Spleen (tissue), 11 donors: Measurements from ENCODE around the gene DSC3. TPM values are rescaled to one million over a fixed set of nuclear protein-coding genes. Genes with fewer than 3 reads are reported as not detected.

Source experiments
- DNase-seq: peaks from one replicate; pipeline ENCODE4 v3.0.0-alpha.2; 2020
- H3K27ac ChIP-seq, 8 donors: fragments of 200-600 bp; sonication (generic) in 7 of 8; 1 replicate in 4 of 8; 2 replicates in 4 of 8; pipeline versions ENCODE4 v1.5.0 to v1.8.0; 2016 to 2021; ENCODE audit warnings: inconsistent platforms in 4 of 8, mild to moderate bottlenecking in 4 of 8, moderate library complexity in 1 of 8
- H3K27me3 ChIP-seq, 7 donors: fragments of 200-600 bp; sonication (generic) in 6 of 7; replicated peaks in 1 of 7; 1 replicate in 4 of 7; 2 replicates in 3 of 7; pipeline versions ENCODE4 v1.5.0 to v1.8.0; 2016 to 2021; ENCODE audit warnings: inconsistent platforms in 3 of 7, mild to moderate bottlenecking in 1 of 7
- H3K36me3 ChIP-seq, 6 donors: fragments of 200-600 bp; sonication (generic) in 5 of 6; 1 replicate in 4 of 6; 2 replicates in 2 of 6; pipeline versions ENCODE4 v1.5.0 to v1.8.0; 2016 to 2021; ENCODE audit warnings: inconsistent platforms in 2 of 6
- H3K4me1 ChIP-seq, 6 donors: fragments of 200-600 bp; sonication (generic) in 5 of 6; 1 replicate in 3 of 6; 2 replicates in 3 of 6; pipeline versions ENCODE4 v1.5.0 to v1.8.0; 2016 to 2021; ENCODE audit warnings: inconsistent platforms in 3 of 6
- H3K4me3 ChIP-seq, 8 donors: fragments of 200-600 bp; sonication (generic) in 7 of 8; 1 replicate in 4 of 8; 2 replicates in 4 of 8; pipeline versions ENCODE4 v1.5.0 to v1.8.0; 2016 to 2021; ENCODE audit warnings: inconsistent platforms in 4 of 8, mild to moderate bottlenecking in 4 of 8, moderate library complexity in 2 of 8
- H3K9me3 ChIP-seq, 8 donors: fragments of 200-600 bp; sonication (generic) in 7 of 8; 1 replicate in 4 of 8; 2 replicates in 4 of 8; pipeline versions ENCODE4 v1.5.0 to v1.8.0; 2016 to 2021; ENCODE audit warnings: inconsistent platforms in 4 of 8
- POLR2A ChIP-seq, 3 donors: fragments of 450-650 bp; IDR thresholded peaks; one replicate each; pipeline ENCODE4 v1.5.1; 2017; ENCODE audit warnings: antibody characterized with exemption in 3 of 3, mild to moderate bottlenecking in 1 of 3
- POLR2AphosphoS5 ChIP-seq, 3 donors: sonication (generic); formaldehyde crosslinking; IDR thresholded peaks; one replicate each; pipeline ENCODE4 v1.5.1; 2017; ENCODE audit warnings: antibody characterized with exemption in 3 of 3
- WGBS, 5 donors: extraction: QIAGEN DNeasy Blood & Tissue Kit in 3 of 5; methylation state at CpG; one replicate each; pipeline versions ENCODE4 v1.1.5 to v1.1.7; 2013 to 2018; 5-methylcytosine and 5-hydroxymethylcytosine counted together
- intact Hi-C: fragments of 100-400 bp; cut with DNase I; formaldehyde crosslinking; loops from one replicate; pipeline ENCODE4 v1.15.0; 2023; ENCODE audit warnings: low total_unique reads
- polyA plus RNA-seq, 3 donors: library from polyadenylated mRNA; stranded (reverse); fragments of 200-250 nt; gene quantifications; one replicate each; pipeline ENCODE4 v1.2.1, GENCODE V29; 2013
- total RNA-seq, 7 donors: library from RNA; depleted of rRNA in 3 of 7; stranded (reverse); fragments of >200 nt in 3 of 7; fragmentation: NEBNext Ultra II Directional in 4 of 7; extraction: Animal tissue kit (Norgen Biotek cat#: 25700) in 4 of 7; gene quantifications; one replicate each; pipeline versions ENCODE4 v1.1.0 to v1.2.1, GENCODE V29; 2016 to 2021
- TF ChIP-seq, protein P1 (sequence below), 11 experiments: fragments of 200-600 bp in 7 of 11; fragments of 450-650 bp in 4 of 11; sonication (generic) in 4 of 11; IDR thresholded peaks in 8 of 11; conservative IDR thresholded peaks in 3 of 11; 1 replicate in 7 of 11; 2 replicates in 4 of 11; pipeline versions ENCODE4 v1.4.0 to v1.8.0; 2016 to 2021; ENCODE audit warnings: antibody characterized with exemption in 11 of 11, inconsistent platforms in 4 of 11, mild to moderate bottlenecking in 1 of 11
- donor health status: healthy with polysubstance abuse.
- donor health status: DM: no; HTN: no; CAD: no; lungs with moderate emphysema.
- donor health status: DM: no; HTN: no; CAD: no.
- donor health status: Bipolar disorder and iron deficiency.
- donor health status: healthy.
- donor health status: DM: no; HTN: no; CAD: no.
- donor health status: DM: yes; HTN: yes; CAD: no.

DSC3 gene
- total and polyA plus RNA-seq, 10 donors: 0.03 to 0.14 (median 0.07) TPM; not detected in 6

DNA sequence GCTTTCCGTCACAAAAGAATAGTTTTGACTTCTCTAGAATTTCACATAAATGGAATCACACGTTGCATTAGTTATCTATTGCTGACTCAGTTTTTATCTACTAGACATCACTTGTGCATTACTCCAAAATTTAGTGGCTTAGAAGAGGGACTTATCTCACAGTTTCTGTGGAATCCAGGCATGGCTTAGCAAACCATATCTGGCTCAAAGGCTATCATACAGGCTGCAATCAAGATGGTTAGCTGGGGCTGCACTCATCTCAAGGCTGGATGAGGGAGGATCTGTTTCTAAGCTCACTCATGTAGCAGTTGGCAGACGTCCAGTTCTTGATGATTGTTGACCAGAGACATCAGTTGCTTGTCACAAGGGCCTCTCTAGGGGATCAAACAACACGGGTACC is 6.6 kb upstream of the DSC3 start:
- TF ChIP-seq POLR2A (IDR thresholded peaks at IDR 0.05) (no peak), POLR2AphosphoS5 (IDR thresholded peaks at IDR 0.05) (no peak)
- TF ChIP-seq, protein P1, sequence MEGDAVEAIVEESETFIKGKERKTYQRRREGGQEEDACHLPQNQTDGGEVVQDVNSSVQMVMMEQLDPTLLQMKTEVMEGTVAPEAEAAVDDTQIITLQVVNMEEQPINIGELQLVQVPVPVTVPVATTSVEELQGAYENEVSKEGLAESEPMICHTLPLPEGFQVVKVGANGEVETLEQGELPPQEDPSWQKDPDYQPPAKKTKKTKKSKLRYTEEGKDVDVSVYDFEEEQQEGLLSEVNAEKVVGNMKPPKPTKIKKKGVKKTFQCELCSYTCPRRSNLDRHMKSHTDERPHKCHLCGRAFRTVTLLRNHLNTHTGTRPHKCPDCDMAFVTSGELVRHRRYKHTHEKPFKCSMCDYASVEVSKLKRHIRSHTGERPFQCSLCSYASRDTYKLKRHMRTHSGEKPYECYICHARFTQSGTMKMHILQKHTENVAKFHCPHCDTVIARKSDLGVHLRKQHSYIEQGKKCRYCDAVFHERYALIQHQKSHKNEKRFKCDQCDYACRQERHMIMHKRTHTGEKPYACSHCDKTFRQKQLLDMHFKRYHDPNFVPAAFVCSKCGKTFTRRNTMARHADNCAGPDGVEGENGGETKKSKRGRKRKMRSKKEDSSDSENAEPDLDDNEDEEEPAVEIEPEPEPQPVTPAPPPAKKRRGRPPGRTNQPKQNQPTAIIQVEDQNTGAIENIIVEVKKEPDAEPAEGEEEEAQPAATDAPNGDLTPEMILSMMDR (IDR thresholded peaks at IDR 0.05 in 8 of 11, conservative IDR thresholded peaks at IDR 0.05 in 3 of 11): no peak
- WGBS, 5 donors: 51 to 74% (median 66%) methylated on average over 4 of the region's 4 CpGs
- DNase-seq: no peak

DNA sequence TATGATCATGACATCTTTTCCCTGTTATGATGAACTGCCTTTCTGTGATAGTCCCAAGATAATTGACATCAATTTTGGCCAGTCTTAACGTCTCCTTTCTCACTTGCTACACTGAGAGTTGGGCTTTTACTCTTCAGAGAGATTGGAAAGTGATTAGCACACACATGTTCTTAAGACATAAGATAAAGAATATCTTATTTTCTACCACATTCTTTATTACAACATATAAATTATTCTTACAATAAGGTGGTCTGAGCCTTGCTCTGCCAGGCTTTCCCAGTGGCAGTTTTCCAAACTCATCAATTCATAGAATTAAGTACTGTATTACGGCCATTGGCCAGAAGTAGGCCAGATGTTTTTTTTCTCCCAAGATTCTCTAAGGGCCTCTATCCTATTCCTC is 5.7 kb upstream of the DSC3 start:
- 61 to 80% (median 69%) methylated on average over 2 of the region's 2 CpGs for WGBS, 5 donors
- intact Hi-C loops: no loop called here
- no peaks in the 10 kb centered on the region for H3K4me1 ChIP-seq

More for the DNA sequence above, 6.6 kb upstream of the DSC3 start:
- Histone ChIP-seq H3K27me3 (peaks cover 0 to 6% (median 0%) of the 10 kb centered on the region in 7 donors), H3K27ac (no peak overlapping the region), H3K4me1 (no peaks in the 10 kb centered on the region), H3K36me3 (no peaks in the 10 kb centered on the region), H3K4me3 (no peak overlapping the region), H3K9me3 (peaks cover 0 to 9% (median 2%) of the 10 kb centered on the region in 8 donors)
- intact Hi-C loops: no loop called here

DNA sequence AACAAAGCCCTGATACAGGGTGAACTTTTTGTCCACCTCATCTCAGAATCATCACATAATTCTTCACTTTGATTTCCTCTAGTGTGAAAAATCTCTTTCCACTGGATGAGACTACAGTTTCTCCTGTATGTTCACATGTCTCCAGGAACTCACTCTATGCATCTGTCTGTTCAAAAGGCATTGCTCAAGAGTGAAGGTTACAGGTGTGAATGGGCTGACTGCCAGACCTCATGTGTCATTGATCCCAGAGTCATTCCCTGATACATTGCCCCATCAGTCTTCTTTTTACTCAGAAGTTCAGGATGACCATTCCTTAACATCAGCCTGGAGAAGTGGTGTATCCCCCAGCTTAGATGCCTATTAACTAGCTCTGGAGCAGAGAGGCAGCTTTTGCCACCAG is 4.4 kb upstream of the DSC3 start:
- Histone ChIP-seq H3K4me3 (no peak overlapping the region), H3K4me1 (peaks cover 0 to 11% (median 4%) of the 10 kb centered on the region in 6 donors), H3K27me3 (peaks cover 0 to 28% (median 17%) of the 10 kb centered on the region in 7 donors), H3K9me3 (peaks cover 0 to 10% (median 0%) of the 10 kb centered on the region in 8 donors), H3K27ac (no peak overlapping the region), H3K36me3 (no peaks in the 10 kb centered on the region)
- no peak for DNase-seq
- intact Hi-C loops: no loop called here
- TF ChIP-seq POLR2A (IDR thresholded peaks at IDR 0.05) (no peak), POLR2AphosphoS5 (IDR thresholded peaks at IDR 0.05) (no peak)
- TF ChIP-seq, protein P1 (IDR thresholded peaks at IDR 0.05 in 8 of 11, conservative IDR thresholded peaks at IDR 0.05 in 3 of 11): no peak

More for the DNA sequence above, 5.7 kb upstream of the DSC3 start:
- no peak for DNase-seq
- TF ChIP-seq POLR2AphosphoS5 (IDR thresholded peaks at IDR 0.05): no peak
- TF ChIP-seq POLR2A (IDR thresholded peaks at IDR 0.05): no peak
- TF ChIP-seq, protein P1 (IDR thresholded peaks at IDR 0.05 in 8 of 11, conservative IDR thresholded peaks at IDR 0.05 in 3 of 11): no peak
- peaks cover 0 to under 1% (median 0%) of the 10 kb centered on the region in 8 donors for H3K9me3 ChIP-seq
- no peak overlapping the region for H3K27ac ChIP-seq
- no peak overlapping the region for H3K4me3 ChIP-seq
- peaks cover 0 to 15% (median 4%) of the 10 kb centered on the region in 7 donors for H3K27me3 ChIP-seq
- no peaks in the 10 kb centered on the region for H3K36me3 ChIP-seq

DNA sequence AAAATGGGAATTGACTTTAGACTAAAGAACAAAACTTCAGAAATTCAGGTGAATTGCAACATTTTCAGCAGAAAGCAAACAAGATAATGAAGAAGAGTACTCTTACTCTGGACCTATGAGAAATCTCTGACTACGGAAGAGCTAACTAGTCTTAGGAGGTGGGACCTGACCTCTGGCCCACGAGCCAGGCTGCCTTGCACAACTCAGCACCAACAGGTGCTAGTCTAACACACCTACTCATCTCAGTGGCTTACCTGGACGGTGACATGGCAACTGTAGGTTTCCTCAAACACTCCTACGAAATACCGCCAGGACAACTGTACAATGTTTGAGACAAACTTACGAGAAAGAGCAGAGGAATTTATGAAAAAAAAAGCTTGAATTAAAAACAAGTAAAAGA is 3.1 kb upstream of the DSC3 start:
- intact Hi-C loops: no loop called here
- no peak overlapping the region for H3K4me3 ChIP-seq
- H3K36me3 ChIP-seq: no peaks in the 10 kb centered on the region
- H3K9me3 ChIP-seq: peaks cover 0 to 17% (median 0%) of the 10 kb centered on the region in 8 donors
- DNase-seq: no peak
- no peak overlapping the region for H3K27ac ChIP-seq
- peaks cover 0 to 42% (median 28%) of the 10 kb centered on the region in 7 donors for H3K27me3 ChIP-seq
- 76 to 90% (median 81%) methylated on average over 6 of the region's 6 CpGs for WGBS, 5 donors
- TF ChIP-seq POLR2AphosphoS5 (IDR thresholded peaks at IDR 0.05) (no peak), POLR2A (IDR thresholded peaks at IDR 0.05) (no peak)
- TF ChIP-seq, protein P1 (IDR thresholded peaks at IDR 0.05 in 8 of 11, conservative IDR thresholded peaks at IDR 0.05 in 3 of 11): no peak
- peaks cover 0 to 21% (median 6%) of the 10 kb centered on the region in 6 donors for H3K4me1 ChIP-seq
